IMR-90 (cell line): ENCODE results near the gene CLEC17A. TPM values are rescaled to one million over a fixed set of nuclear protein-coding genes. Genes with fewer than 3 reads are reported as not detected.

Source experiments
- ATAC-seq: fragments of 200-7000 bp; cut with Tn5 transposase; 2 replicates; pipeline ENCODE4 v1.9.1; 2020; ENCODE audit warnings: low read depth, mild to moderate bottlenecking, moderate library complexity
- BruUV-seq: library from RNA; stranded (reverse); fragments of 400-500 nt; replicated peaks from 2 replicates; lab custom pipeline; 2021; lab: Mats Ljungman, UMichigan
- CTCF ChIA-PET: fragments of 300-600 bp; formaldehyde crosslinking; extraction: SDS; loops from one replicate; lab custom pipeline; 2021; ENCODE audit warnings: antibody characterized with exemption; lab: Yijun Ruan, JAX
- POLR2A ChIA-PET: fragments of 300-600 bp; sonication (Branson Sonifier 250); formaldehyde crosslinking; loops from one replicate; lab custom pipeline; 2022; ENCODE audit warnings: antibody characterized with exemption; ENCODE audit not compliant: unreplicated experiment; lab: Charles Lee
- DNase-seq: peaks from one replicate; pipeline ENCODE4 v3.0.0; 2013
- H2AFZ ChIP-seq: replicated peaks from 2 replicates; pipeline ENCODE3; 2013; ENCODE audit warnings: low read length, mild to moderate bottlenecking; ENCODE audit not compliant: poor library complexity
- H2AK5ac ChIP-seq: 2 replicates; pipeline ENCODE4 v1.6.1; 2013; ENCODE audit warnings: low read depth, low read length, inconsistent platforms
- H2AK9ac ChIP-seq: replicated peaks from 2 replicates; pipeline ENCODE3; 2013; ENCODE audit warnings: mild to moderate bottlenecking, low read depth, low read length, moderate library complexity; ENCODE audit not compliant: poor library complexity
- H2BK120ac ChIP-seq: 2 replicates; pipeline ENCODE4 v1.6.1; 2013; ENCODE audit warnings: low read depth, low read length, inconsistent platforms
- H2BK15ac ChIP-seq: 3 replicates; pipeline ENCODE4 v1.6.1; 2013; ENCODE audit warnings: low read depth, low read length, inconsistent platforms
- H2BK20ac ChIP-seq: 2 replicates; pipeline ENCODE4 v1.6.1; 2013; ENCODE audit warnings: low read depth, mild to moderate bottlenecking, inconsistent platforms, low read length, moderate library complexity
- H2BK5ac ChIP-seq: 2 replicates; pipeline ENCODE4 v1.6.1; 2013; ENCODE audit warnings: mild to moderate bottlenecking, low read depth, low read length, inconsistent platforms; ENCODE audit not compliant: poor library complexity, severe bottlenecking
- H3K14ac ChIP-seq: replicated peaks from 2 replicates; pipeline ENCODE4 v1.6.1; 2013; ENCODE audit warnings: low read depth, low read length, inconsistent platforms
- H3K18ac ChIP-seq: 2 replicates; pipeline ENCODE4 v1.6.1; 2013; ENCODE audit warnings: low read depth, low read length, control low read depth
- H3K23ac ChIP-seq: 2 replicates; pipeline ENCODE4 v1.6.1; 2013; ENCODE audit warnings: low read depth, low read length, inconsistent platforms
- H3K27ac ChIP-seq: 2 replicates; pipeline ENCODE4 v1.5.1; 2013; ENCODE audit warnings: mild to moderate bottlenecking, control low read depth, low read length; ENCODE audit not compliant: insufficient read depth
- H3K27me3 ChIP-seq: 2 replicates; pipeline ENCODE4 v1.6.1; 2013; ENCODE audit warnings: low read length; ENCODE audit not compliant: control insufficient read depth, insufficient read depth
- H3K36me3 ChIP-seq: 2 replicates; pipeline ENCODE4 v1.6.1; 2013; ENCODE audit warnings: low read length, mixed read lengths; ENCODE audit not compliant: control insufficient read depth, insufficient read depth
- H3K4ac ChIP-seq: 2 replicates; pipeline ENCODE4 v1.6.1; 2013; ENCODE audit warnings: low read depth, low read length, inconsistent platforms
- H3K4me1 ChIP-seq: 2 replicates; pipeline ENCODE4 v1.6.1; 2013; ENCODE audit warnings: low read length, mixed read lengths; ENCODE audit not compliant: control insufficient read depth, insufficient read depth
- H3K4me2 ChIP-seq: 2 replicates; pipeline ENCODE4 v1.6.1; 2013; ENCODE audit warnings: low read depth, mild to moderate bottlenecking, control low read depth, low read length, moderate library complexity
- H3K4me3 ChIP-seq: 2 replicates; pipeline ENCODE4 v1.5.1; 2013; ENCODE audit warnings: low read depth, mild to moderate bottlenecking, control low read depth, low read length, moderate library complexity; ENCODE audit not compliant: insufficient read depth
- H3K56ac ChIP-seq: 2 replicates; pipeline ENCODE4 v1.6.1; 2013; ENCODE audit warnings: low read length, inconsistent platforms; ENCODE audit not compliant: insufficient read depth; ENCODE audit errors: extremely low read depth
- H3K79me1 ChIP-seq, 2 experiments: 2 replicates each; pipeline ENCODE4 v1.6.1; 2013; ENCODE audit warnings: low read length in 2 of 2, inconsistent platforms in 1 of 2, low read depth in 1 of 2
- H3K9ac ChIP-seq: 2 replicates; pipeline ENCODE4 v1.6.1; 2013; ENCODE audit warnings: low read depth, low read length, control low read depth
- H3K9me1 ChIP-seq: 2 replicates; pipeline ENCODE4 v1.6.1; 2013; ENCODE audit warnings: low read length, inconsistent platforms; ENCODE audit not compliant: insufficient read depth
- H3K9me3 ChIP-seq: 2 replicates; pipeline ENCODE4 v1.6.1; 2013; ENCODE audit warnings: low read length; ENCODE audit not compliant: control insufficient read depth, insufficient read depth
- H4K20me1 ChIP-seq: 2 replicates; pipeline ENCODE4 v1.6.1; 2013; ENCODE audit warnings: low read length, inconsistent platforms; ENCODE audit not compliant: insufficient read depth
- H4K5ac ChIP-seq: 2 replicates; pipeline ENCODE4 v1.6.1; 2013; ENCODE audit warnings: mild to moderate bottlenecking, low read depth, low read length, control low read depth
- H4K8ac ChIP-seq, 2 experiments: 2 replicates each; pipeline ENCODE4 v1.6.1; 2013; ENCODE audit warnings: low read depth in 2 of 2, low read length in 2 of 2, control low read depth in 1 of 2, inconsistent platforms in 1 of 2
- H4K91ac ChIP-seq: 2 replicates; pipeline ENCODE4 v1.6.1; 2013; ENCODE audit warnings: low read depth, low read length, inconsistent platforms; ENCODE audit not compliant: insufficient read depth
- MXI1 ChIP-seq: IDR thresholded peaks from 2 replicates; pipeline ENCODE4 v1.6.1; 2012; ENCODE audit warnings: low read depth, mild to moderate bottlenecking, low read length, moderate library complexity, borderline replicate concordance
- WGBS, 2 experiments: methylation state at CpG; one replicate each; pipeline versions ENCODE4 v1.1.5 to v1.1.7; 2013; ENCODE audit warnings: missing lambda C conversion rate in 2 of 2; ENCODE audit not compliant: insufficient read length in 1 of 2; ENCODE audit errors: extremely low coverage in 2 of 2; 5-methylcytosine and 5-hydroxymethylcytosine counted together
- dilution Hi-C: fragments of 300-500 bp; cut with HindIII; formaldehyde crosslinking; loops from one replicate; pipeline ENCODE4 v1.14.3; 2018; ENCODE audit warnings: low sequenced_read_pairs; ENCODE audit not compliant: unreplicated experiment
- in situ Hi-C: fragments of 300-500 bp; cut with MboI; formaldehyde crosslinking; loops from 3 replicates; pipeline ENCODE4 v1.14.3; 2019; ENCODE audit warnings: low sequenced_read_pairs, inconsistent platforms, mixed read lengths
- intact Hi-C: fragments of 100-400 bp; cut with micrococcal nuclease; formaldehyde crosslinking; loops from 2 replicates; pipeline ENCODE4 v1.10.0; 2022
- polyA plus RNA-seq, 3 experiments: library from polyadenylated mRNA; depleted of rRNA; stranded (reverse); fragments of >200 nt; gene quantifications; 2 replicates each; pipeline ENCODE4 v1.2.3, GENCODE V29; 2012; ENCODE audit warnings: low replicate concordance in 1 of 3
- total RNA-seq: library from RNA; depleted of rRNA; stranded (reverse); fragments of >200 nt; gene quantifications from 2 replicates; pipeline ENCODE4 v1.2.3, GENCODE V29; 2012

CLEC17A gene
- total and polyA plus RNA-seq, 2 of the 4 experiments (the other 2 are of a cell fraction), result 0.05 TPM; not detected in 1

- Histone ChIP-seq H2BK120ac (no peak overlapping the region), H3K4ac (peak overlapping the region; percentile 43; the same call in 1 of the 2 replicates), H2BK5ac (no peak overlapping the region), H3K14ac (no peak overlapping the region), H2AK5ac (no peak overlapping the region), H4K20me1 (0 out of 2 replicates have a peak, but pooled peaks cover under 1% of the 10 kb centered on the region), H3K9me3 (no peaks in the 10 kb centered on the region), H3K4me1 (peaks cover 5% of the 10 kb centered on the region; the same call in 1 of the 2 replicates), H4K5ac (no peak overlapping the region), H4K91ac (no peak overlapping the region), H3K9me1 (no peaks in the 10 kb centered on the region; the same call in 1 of the 2 replicates), H3K18ac (no peak overlapping the region), H3K4me3 (no peak overlapping the region), H3K27me3 (no peaks in the 10 kb centered on the region), H2BK20ac (no peak overlapping the region), H3K4me2 (no peak overlapping the region), H3K36me3 (peaks cover 10% of the 10 kb centered on the region; the same call in 1 of the 2 replicates), H3K23ac (peak overlapping the region; percentile 49; the same call in 1 of the 2 replicates), H3K56ac (no peak overlapping the region), H2AK9ac (peak overlapping the region; percentile 37), H3K9ac (no peak overlapping the region; the same call in 1 of the 2 replicates), H2BK15ac (no peak overlapping the region), H2AFZ (peak overlapping the region; percentile 71), H3K27ac (0 out of 2 replicates have a peak overlapping the region, but pooled peaks have one; percentile 15), H3K79me1 (peaks cover 10 to 26% of the 10 kb centered on the region in 2 experiments), H4K8ac (peak overlapping the region; percentile 55 to 64; a peak in 2 of 4 replicates)
- dilution Hi-C loops (no loop called here), in situ Hi-C loops (loop anchor here (25.0 kb wide), 1 partner anchor 875 kb away; the partner anchor contains the start of gene WIZ), intact Hi-C loops (no loop called here)
- peak; percentile 61 for ATAC-seq
- peak; percentile 19 for DNase-seq
- no peak for TF ChIP-seq MXI1
- ChIA-PET POLR2A (no interaction called here), CTCF (interaction anchor here (1.3 kb wide), 1 partner anchor 10 kb away, joined by 4 read pairs; the partner anchor contains the start of gene NDUFB7)
- BruUV-seq, result no TSS peak
- WGBS, 2 experiments, result 68% methylated on average over 11 of the region's 22 CpGs; no CpG with 5 or more reads in 1 of the 2 experiments
These were observed 21.0 kb upstream of the CLEC17A start for GRCh38 chr19:14561847-14562351.
